KMS-11 (cell line): ENCODE data around the gene NLGN1.

Experiments used
- H2AFZ ChIP-seq: fragments of 200-600 bp; sonication (generic); 2 replicates; pipeline ENCODE4 v1.6.1; 2016; ENCODE audit warnings: antibody characterized with exemption, mixed run types, low read depth
- H3K27ac ChIP-seq: fragments of 200-600 bp; sonication (generic); 2 replicates; pipeline ENCODE4 v1.6.1; 2016; ENCODE audit warnings: mild to moderate bottlenecking, mixed run types
- H3K27me3 ChIP-seq: fragments of 200-600 bp; sonication (generic); 2 replicates; pipeline ENCODE4 v1.6.1; 2017; ENCODE audit warnings: mild to moderate bottlenecking, low read depth, mixed run types, moderate library complexity; ENCODE audit not compliant: insufficient read depth
- H3K36me3 ChIP-seq: fragments of 200-600 bp; sonication (generic); 2 replicates; pipeline ENCODE4 v1.6.1; 2017; ENCODE audit warnings: mild to moderate bottlenecking, mixed run types; ENCODE audit not compliant: insufficient read depth
- H3K4me1 ChIP-seq: fragments of 200-600 bp; sonication (generic); 2 replicates; pipeline ENCODE4 v1.6.1; 2016; ENCODE audit warnings: mild to moderate bottlenecking, low read depth, mixed run types; ENCODE audit not compliant: poor library complexity, severe bottlenecking
- H3K4me2 ChIP-seq: fragments of 200-600 bp; sonication (generic); 2 replicates; pipeline ENCODE4 v1.7.0; 2016; ENCODE audit warnings: mild to moderate bottlenecking, mixed run types
- H3K4me3 ChIP-seq: fragments of 200-600 bp; sonication (generic); IDR thresholded peaks from 2 replicates; pipeline ENCODE4 v1.6.1; 2017; ENCODE audit warnings: low read depth, low read length, mixed read lengths; ENCODE audit not compliant: insufficient read depth
- H3K79me2 ChIP-seq: fragments of 200-600 bp; sonication (generic); 2 replicates; pipeline ENCODE4 v1.6.1; 2016; ENCODE audit warnings: low read depth, mixed run types; ENCODE audit not compliant: insufficient read depth
- H3K9ac ChIP-seq: fragments of 200-600 bp; sonication (generic); 2 replicates; pipeline ENCODE4 v1.6.1; 2016; ENCODE audit warnings: mild to moderate bottlenecking, mixed run types
- H4K20me1 ChIP-seq: fragments of 200-600 bp; sonication (generic); 2 replicates; pipeline ENCODE4 v1.6.1; 2016; ENCODE audit warnings: mild to moderate bottlenecking, mixed run types; ENCODE audit not compliant: insufficient read depth
- CTCF ChIP-seq: fragments of 200-600 bp; sonication (generic); conservative IDR thresholded peaks from 2 replicates; pipeline ENCODE4 v1.6.1; 2017; ENCODE audit warnings: low read depth, mild to moderate bottlenecking, antibody characterized with exemption, low read length, moderate library complexity, mixed read lengths

NLGN1 gene

GRCh38 chr3:173902401-173902800, 504.9 kb downstream of the NLGN1 start:
- H4K20me1 ChIP-seq = no peaks in the 10 kb centered on the region
- H3K4me2 ChIP-seq = no peak overlapping the region
- no peak overlapping the region for H3K9ac ChIP-seq
- H2AFZ ChIP-seq = no peak overlapping the region
- TF ChIP-seq CTCF = no peak
- H3K4me3 ChIP-seq = no peak overlapping the region
- no peaks in the 10 kb centered on the region; the same call in 1 of the 2 replicates for H3K27me3 ChIP-seq
- no peaks in the 10 kb centered on the region for H3K36me3 ChIP-seq
- no peak overlapping the region for H3K27ac ChIP-seq
- H3K79me2 ChIP-seq = no peaks in the 10 kb centered on the region
- H3K4me1 ChIP-seq = no peaks in the 10 kb centered on the region

GRCh38 chr3:173902871-173903270, 505.3 kb downstream of the NLGN1 start:
- Histone ChIP-seq H3K27me3 (no peaks in the 10 kb centered on the region; the same call in 1 of the 2 replicates), H3K36me3 (no peaks in the 10 kb centered on the region), H3K79me2 (no peaks in the 10 kb centered on the region), H3K4me1 (no peaks in the 10 kb centered on the region), H4K20me1 (no peaks in the 10 kb centered on the region), H3K27ac (no peak overlapping the region), H3K4me3 (no peak overlapping the region), H3K4me2 (no peak overlapping the region), H2AFZ (no peak overlapping the region), H3K9ac (no peak overlapping the region)
- no peak for TF ChIP-seq CTCF

GRCh38 chr3:173905381-173905780, 507.8 kb downstream of the NLGN1 start:
- no peak overlapping the region for H3K27ac ChIP-seq
- no peaks in the 10 kb centered on the region for H3K4me1 ChIP-seq
- H3K4me3 ChIP-seq = no peak overlapping the region
- no peak overlapping the region for H3K4me2 ChIP-seq
- H2AFZ ChIP-seq = no peak overlapping the region
- no peaks in the 10 kb centered on the region for H3K36me3 ChIP-seq
- H4K20me1 ChIP-seq = no peaks in the 10 kb centered on the region
- no peaks in the 10 kb centered on the region; the same call in 1 of the 2 replicates for H3K27me3 ChIP-seq
- no peak overlapping the region for H3K9ac ChIP-seq
- no peaks in the 10 kb centered on the region for H3K79me2 ChIP-seq
- no peak for TF ChIP-seq CTCF

- Histone ChIP-seq H3K27ac (no peak overlapping the region), H2AFZ (no peak overlapping the region), H3K4me3 (no peak overlapping the region), H4K20me1 (no peaks in the 10 kb centered on the region), H3K36me3 (no peaks in the 10 kb centered on the region), H3K4me2 (no peak overlapping the region), H3K9ac (no peak overlapping the region), H3K27me3 (no peaks in the 10 kb centered on the region; the same call in 1 of the 2 replicates), H3K79me2 (no peaks in the 10 kb centered on the region), H3K4me1 (peaks cover 17% of the 10 kb centered on the region)
- TF ChIP-seq CTCF = no peak
Measured at GRCh38 chr3:173911446-173911845, 513.9 kb downstream of the NLGN1 start.
